H9 (cell line): ENCODE results near the gene LPO. TPM values are rescaled to one million over a fixed set of nuclear protein-coding genes. Genes with fewer than 3 reads are reported as not detected.

Source experiments
- DNase-seq: peaks from one replicate; pipeline ENCODE4 v3.0.0-alpha.2; 2017
- H2AFZ ChIP-seq: one replicate; pipeline ENCODE4 v1.6.1; 2013; ENCODE audit warnings: mild to moderate bottlenecking, low read length, control low read depth, moderate library complexity
- H2AK5ac ChIP-seq: 2 replicates; pipeline ENCODE4 v1.6.1; 2013; ENCODE audit warnings: low read length, control low read depth, mixed read lengths; ENCODE audit not compliant: insufficient read length
- H2BK120ac ChIP-seq: one replicate; pipeline ENCODE4 v1.6.1; 2013; ENCODE audit warnings: low read depth, mild to moderate bottlenecking, low read length, control low read depth, inconsistent platforms; ENCODE audit not compliant: poor library complexity, severe bottlenecking
- H2BK12ac ChIP-seq: 2 replicates; pipeline ENCODE4 v1.6.1; 2013; ENCODE audit warnings: low read length, control low read depth, mixed read lengths, low read depth; ENCODE audit not compliant: insufficient read length
- H2BK15ac ChIP-seq: 2 replicates; pipeline ENCODE4 v1.6.1; 2013; ENCODE audit warnings: low read depth, low read length, control low read depth
- H2BK20ac ChIP-seq: one replicate; pipeline ENCODE4 v1.6.1; 2013; ENCODE audit warnings: low read depth, mild to moderate bottlenecking, low read length, control low read depth, inconsistent platforms; ENCODE audit not compliant: poor library complexity, severe bottlenecking
- H2BK5ac ChIP-seq: 2 replicates; pipeline ENCODE4 v1.6.1; 2013; ENCODE audit warnings: low read length, control low read depth, mixed read lengths; ENCODE audit not compliant: insufficient read length
- H3K14ac ChIP-seq: 2 replicates; pipeline ENCODE4 v1.6.1; 2013; ENCODE audit warnings: low read length, control low read depth; ENCODE audit not compliant: insufficient read depth
- H3K18ac ChIP-seq: 2 replicates; pipeline ENCODE4 v1.6.1; 2013; ENCODE audit warnings: low read depth, mild to moderate bottlenecking, mixed read lengths, low read length, control low read depth; ENCODE audit not compliant: insufficient read length
- H3K23ac ChIP-seq: 2 replicates; pipeline ENCODE4 v1.6.1; 2013; ENCODE audit warnings: low read length, control low read depth, mixed read lengths, low read depth; ENCODE audit not compliant: insufficient read length
- H3K23me2 ChIP-seq: 2 replicates; pipeline ENCODE4 v1.6.1; 2013; ENCODE audit warnings: low read depth, mild to moderate bottlenecking, mixed read lengths, low read length, control low read depth; ENCODE audit not compliant: insufficient read length, poor library complexity, severe bottlenecking
- H3K27ac ChIP-seq: 2 replicates; pipeline ENCODE4 v1.5.1; 2013; ENCODE audit warnings: low read length, control low read depth, mixed read lengths, low read depth; ENCODE audit not compliant: insufficient read length
- H3K27me3 ChIP-seq: 2 replicates; pipeline ENCODE4 v1.6.1; 2013; ENCODE audit warnings: low read length, control low read depth, inconsistent platforms; ENCODE audit not compliant: insufficient read depth
- H3K4ac ChIP-seq: 2 replicates; pipeline ENCODE4 v1.6.1; 2013; ENCODE audit warnings: low read depth, mild to moderate bottlenecking, control low read depth, inconsistent platforms, low read length, moderate library complexity
- H3K4me1 ChIP-seq: 2 replicates; pipeline ENCODE4 v1.6.1; 2013; ENCODE audit warnings: low read length, control low read depth, inconsistent platforms; ENCODE audit not compliant: insufficient read depth
- H3K4me2 ChIP-seq: 2 replicates; pipeline ENCODE4 v1.6.1; 2013; ENCODE audit warnings: low read length, control low read depth, mixed read lengths; ENCODE audit not compliant: insufficient read length, insufficient read depth
- H3K56ac ChIP-seq: 2 replicates; pipeline ENCODE4 v1.6.1; 2013; ENCODE audit warnings: low read depth, mild to moderate bottlenecking, mixed read lengths, low read length, control low read depth; ENCODE audit not compliant: insufficient read length
- H3K79me1 ChIP-seq: 2 replicates; pipeline ENCODE4 v1.6.1; 2013; ENCODE audit warnings: low read depth, mild to moderate bottlenecking, moderate library complexity, low read length, control low read depth, inconsistent platforms; ENCODE audit not compliant: insufficient read depth, poor library complexity, severe bottlenecking
- H3K79me2 ChIP-seq: 2 replicates; pipeline ENCODE4 v1.6.1; 2013; ENCODE audit warnings: low read length, control low read depth, inconsistent platforms; ENCODE audit not compliant: insufficient read depth
- H3K9ac ChIP-seq: 2 replicates; pipeline ENCODE4 v1.6.1; 2013; ENCODE audit warnings: low read length, control low read depth, mixed read lengths; ENCODE audit not compliant: insufficient read length; ENCODE audit errors: extremely low read depth
- H3K9me3 ChIP-seq: one replicate; pipeline ENCODE4 v1.6.1; 2013; ENCODE audit warnings: low read depth, low read length, inconsistent platforms; ENCODE audit not compliant: control insufficient read depth
- H3T11ph ChIP-seq: one replicate; pipeline ENCODE4 v1.6.1; 2013; ENCODE audit warnings: mild to moderate bottlenecking, low read length, control low read depth, inconsistent platforms
- H4K20me1 ChIP-seq: one replicate; pipeline ENCODE4 v1.6.1; 2013; ENCODE audit not compliant: control insufficient read depth, insufficient read length, insufficient read depth
- H4K5ac ChIP-seq: 2 replicates; pipeline ENCODE4 v1.6.1; 2013; ENCODE audit warnings: low read depth, mild to moderate bottlenecking, mixed read lengths, low read length, control low read depth; ENCODE audit not compliant: insufficient read length
- H4K8ac ChIP-seq: replicated peaks from 2 replicates; pipeline ENCODE4 v1.6.1; 2013; ENCODE audit warnings: low read length, control low read depth, mixed read lengths, low read depth; ENCODE audit not compliant: insufficient read length
- H4K91ac ChIP-seq: 2 replicates; pipeline ENCODE4 v1.6.1; 2013; ENCODE audit warnings: low read depth, mild to moderate bottlenecking, moderate library complexity, mixed read lengths, low read length, control low read depth; ENCODE audit not compliant: insufficient read length
- H3K27ac Mint-ChIP-seq, 3 experiments: 2 replicates in 2 of 3; 3 replicates in 1 of 3; pipeline ENCODE4 v1.8.0; 2020 to 2021; ENCODE audit warnings: mixed read lengths in 3 of 3, mild to moderate bottlenecking in 1 of 3, moderate library complexity in 1 of 3
- H3K27me3 Mint-ChIP-seq: 2 replicates; pipeline ENCODE4 v1.8.0; 2021; ENCODE audit warnings: low read depth, mild to moderate bottlenecking, moderate library complexity, mixed read lengths
- H3K36me3 Mint-ChIP-seq, 3 experiments: 2 replicates in 2 of 3; 3 replicates in 1 of 3; pipeline ENCODE4 v1.8.0; 2020 to 2021; ENCODE audit warnings: low read depth in 3 of 3, mixed read lengths in 3 of 3; ENCODE audit not compliant: insufficient read depth in 1 of 3
- H3K4me1 Mint-ChIP-seq, 2 experiments: 2 replicates each; pipeline ENCODE4 v1.8.0; 2020; ENCODE audit warnings: mixed read lengths in 2 of 2
- H3K4me3 Mint-ChIP-seq, 2 experiments: 2 replicates in 1 of 2; 3 replicates in 1 of 2; pipeline ENCODE4 v1.8.0; 2020 to 2021; ENCODE audit warnings: mild to moderate bottlenecking in 2 of 2, mixed read lengths in 2 of 2, moderate library complexity in 1 of 2
- H3K9me3 Mint-ChIP-seq, 2 experiments: 2 replicates in 1 of 2; 3 replicates in 1 of 2; pipeline ENCODE4 v1.8.0; 2020; ENCODE audit warnings: mild to moderate bottlenecking in 2 of 2, mixed read lengths in 2 of 2, moderate library complexity in 1 of 2
- WGBS: extraction: QIAGEN DNeasy Blood & Tissue Kit; methylation state at CpG from one replicate; pipeline ENCODE4 v1.1.7; 2013; ENCODE audit warnings: missing lambda C conversion rate, low lambda C conversion rate, mixed read lengths; ENCODE audit not compliant: insufficient read length; ENCODE audit errors: extremely low coverage; 5-methylcytosine and 5-hydroxymethylcytosine counted together
- total RNA-seq: library from RNA; stranded (reverse); gene quantifications from 2 replicates; pipeline ENCODE4 v1.2.1, GENCODE V29; 2021
- TF ChIP-seq, protein P1 (sequence below): fragments of 200-600 bp; sonication (generic); conservative IDR thresholded peaks from 3 replicates; pipeline ENCODE4 v1.8.0; 2021; ENCODE audit warnings: antibody characterized with exemption, mild to moderate bottlenecking

Gene LPO
- total RNA-seq, 1 experiment from 2014 or later = 0.17 TPM

DNA sequence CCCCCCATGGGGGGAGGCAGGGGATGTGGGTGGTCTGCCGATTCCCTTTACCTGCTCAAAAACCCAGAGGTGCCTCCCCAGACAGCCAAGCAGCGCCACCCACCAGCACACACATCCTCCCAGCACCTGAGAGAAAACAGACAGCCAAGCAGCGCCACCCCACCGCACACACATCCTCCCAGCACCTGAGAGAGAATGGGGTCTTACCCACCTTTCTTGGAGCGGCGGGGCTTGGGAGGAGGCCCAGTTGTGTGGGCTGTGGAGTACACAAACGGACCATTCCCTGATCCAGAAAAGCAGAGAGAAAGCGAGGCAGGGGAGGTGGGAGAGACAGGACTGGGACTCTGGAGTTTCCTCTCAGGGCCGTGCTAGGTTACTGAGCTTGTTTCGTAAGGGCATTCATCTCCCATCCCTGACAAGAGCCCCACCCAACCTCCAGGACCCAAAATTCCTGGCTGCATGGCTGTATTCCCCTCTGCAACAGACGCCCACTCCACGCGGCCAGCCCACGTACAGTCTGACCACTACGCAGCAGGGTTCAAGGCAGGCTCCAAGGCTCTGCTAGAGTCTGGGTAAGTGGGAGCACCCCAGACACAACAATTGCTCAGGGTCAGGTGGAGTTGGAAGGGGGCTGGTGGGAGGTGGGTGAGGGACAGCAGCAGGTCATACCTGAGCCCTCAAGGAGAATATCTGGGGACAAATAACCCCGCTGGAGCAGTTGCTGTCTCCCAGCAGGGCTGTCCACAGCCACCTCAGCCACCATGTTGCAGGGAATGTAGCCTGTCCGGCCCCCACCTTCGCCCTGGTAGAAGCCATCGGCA lies 68.0 kb downstream of the LPO start:
- Histone ChIP-seq H3K23ac (no peak overlapping the region), H3T11ph (no peak overlapping the region), H2AK5ac (no peak overlapping the region), H3K79me2 (no peaks in the 10 kb centered on the region), H3K23me2 (no peaks in the 10 kb centered on the region), H3K9me3 (no peaks in the 10 kb centered on the region), H3K4ac (no peak overlapping the region), H4K20me1 (no peaks in the 10 kb centered on the region), H4K5ac (no peak overlapping the region), H3K14ac (no peak overlapping the region; the same call in 1 of the 2 replicates), H2BK15ac (no peak overlapping the region), H2AFZ (no peak overlapping the region), H4K91ac (no peak overlapping the region), H3K18ac (no peak overlapping the region), H3K27me3 (no peaks in the 10 kb centered on the region), H3K79me1 (no peaks in the 10 kb centered on the region), H2BK120ac (no peak overlapping the region), H3K4me1 (no peaks in the 10 kb centered on the region), H3K4me2 (no peak overlapping the region), H4K8ac (no peak overlapping the region), H3K56ac (no peak overlapping the region), H2BK12ac (no peak overlapping the region), H3K9ac (no peak overlapping the region), H2BK5ac (no peak overlapping the region), H2BK20ac (no peak overlapping the region), H3K27ac (no peak overlapping the region)
- Mint-ChIP-seq H3K27me3 (peaks cover 2% of the 10 kb centered on the region; the same call in 1 of the 2 replicates), H3K27ac (peak overlapping the region in 1 of 3 experiments; percentile 66; a peak in 2 of 7 replicates), H3K4me1 (peaks cover 5 to 33% of the 10 kb centered on the region in 2 experiments), H3K9me3 (no peaks in the 10 kb centered on the region), H3K4me3 (no peak overlapping the region), H3K36me3 (no peaks in the 10 kb centered on the region)
- WGBS = no CpG with 5 or more reads among the region's 19 CpGs
- TF ChIP-seq, protein P1, sequence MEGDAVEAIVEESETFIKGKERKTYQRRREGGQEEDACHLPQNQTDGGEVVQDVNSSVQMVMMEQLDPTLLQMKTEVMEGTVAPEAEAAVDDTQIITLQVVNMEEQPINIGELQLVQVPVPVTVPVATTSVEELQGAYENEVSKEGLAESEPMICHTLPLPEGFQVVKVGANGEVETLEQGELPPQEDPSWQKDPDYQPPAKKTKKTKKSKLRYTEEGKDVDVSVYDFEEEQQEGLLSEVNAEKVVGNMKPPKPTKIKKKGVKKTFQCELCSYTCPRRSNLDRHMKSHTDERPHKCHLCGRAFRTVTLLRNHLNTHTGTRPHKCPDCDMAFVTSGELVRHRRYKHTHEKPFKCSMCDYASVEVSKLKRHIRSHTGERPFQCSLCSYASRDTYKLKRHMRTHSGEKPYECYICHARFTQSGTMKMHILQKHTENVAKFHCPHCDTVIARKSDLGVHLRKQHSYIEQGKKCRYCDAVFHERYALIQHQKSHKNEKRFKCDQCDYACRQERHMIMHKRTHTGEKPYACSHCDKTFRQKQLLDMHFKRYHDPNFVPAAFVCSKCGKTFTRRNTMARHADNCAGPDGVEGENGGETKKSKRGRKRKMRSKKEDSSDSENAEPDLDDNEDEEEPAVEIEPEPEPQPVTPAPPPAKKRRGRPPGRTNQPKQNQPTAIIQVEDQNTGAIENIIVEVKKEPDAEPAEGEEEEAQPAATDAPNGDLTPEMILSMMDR = no peak
- peak; percentile 39 for DNase-seq
